GM12891 (cell line): ENCODE measurements around the gene SREBF2.

ENCODE experiments used
- PAX5 ChIP-seq: IDR thresholded peaks from 2 replicates; pipeline ENCODE4 v1.6.1; 2011; ENCODE audit warnings: low read length, moderate library complexity, mild to moderate bottlenecking; ENCODE audit not compliant: insufficient read depth, severe bottlenecking
- POLR2A ChIP-seq: IDR thresholded peaks from 2 replicates; pipeline ENCODE4 v1.6.1; 2011; ENCODE audit warnings: low read depth, low read length, control low read depth
- POLR2AphosphoS5 ChIP-seq: IDR thresholded peaks from 2 replicates; pipeline ENCODE4 v1.6.1; 2011; ENCODE audit warnings: low read depth, low read length, control low read depth
- POU2F2 ChIP-seq: IDR thresholded peaks from 2 replicates; pipeline ENCODE4 v1.6.1; 2011; ENCODE audit warnings: low read depth, mild to moderate bottlenecking, control low read depth, low read length, moderate library complexity
- SPI1 ChIP-seq: IDR thresholded peaks from 2 replicates; pipeline ENCODE4 v1.6.1; 2011; ENCODE audit warnings: low read depth, low read length, control low read depth
- TAF1 ChIP-seq: IDR thresholded peaks from 2 replicates; pipeline ENCODE4 v1.6.1; 2011; ENCODE audit warnings: low read depth, low read length, control low read depth

GRCh38 chr22:41840216-41840615 is 7.3 kb downstream of the SREBF2 start:
- TF ChIP-seq POLR2A (no peak), PAX5 (no peak), POLR2AphosphoS5 (no peak), POU2F2 (no peak), TAF1 (no peak), SPI1 (no peak)
